DMS79 treated with DMSO at 0.1 percent for 48 hours (cell line): ENCODE measurements around the gene PAM16.

Experiments
- DNase-seq: peaks from one replicate; lab custom pipeline; 2025; lab: John Stamatoyannopoulos, UW

Gene PAM16

DNA sequence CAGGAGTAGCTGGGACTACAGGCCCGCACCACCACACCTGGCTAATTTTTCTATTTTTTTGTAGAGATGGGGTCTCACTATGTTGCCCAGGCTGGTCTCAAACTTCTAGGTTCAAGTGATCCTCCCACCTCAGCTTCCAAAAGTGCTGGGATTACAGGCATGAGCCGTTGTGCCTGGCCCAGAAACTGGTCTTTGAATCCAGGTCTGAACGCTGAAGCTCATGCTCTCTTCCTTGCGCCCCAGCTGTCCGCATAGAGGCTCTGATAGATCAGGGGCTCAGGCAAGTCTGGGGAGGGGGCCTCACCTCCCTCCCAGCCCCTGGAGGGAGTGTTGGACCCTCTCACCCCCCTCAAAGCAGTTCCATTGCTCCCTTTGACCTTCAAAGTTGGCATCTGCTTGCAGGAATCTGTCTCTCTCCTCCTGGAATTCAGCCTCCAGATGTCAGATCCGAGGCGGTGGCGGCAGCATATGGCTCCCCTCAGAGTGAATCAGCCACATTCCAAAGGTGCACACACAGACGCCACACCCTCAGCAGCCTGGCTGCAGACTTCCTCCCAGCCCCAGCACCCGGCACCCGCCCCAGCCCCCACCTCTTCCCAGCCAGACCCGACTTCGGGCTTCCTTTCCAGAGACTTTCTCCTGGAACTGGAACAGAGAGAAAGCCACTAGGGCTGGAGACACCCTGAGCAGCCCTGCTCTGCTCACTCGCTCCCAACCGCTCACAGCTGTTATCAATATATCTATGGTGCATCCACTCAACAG lies 52.2 kb downstream of the PAM16 start:
- DNase-seq = no peak

DNA sequence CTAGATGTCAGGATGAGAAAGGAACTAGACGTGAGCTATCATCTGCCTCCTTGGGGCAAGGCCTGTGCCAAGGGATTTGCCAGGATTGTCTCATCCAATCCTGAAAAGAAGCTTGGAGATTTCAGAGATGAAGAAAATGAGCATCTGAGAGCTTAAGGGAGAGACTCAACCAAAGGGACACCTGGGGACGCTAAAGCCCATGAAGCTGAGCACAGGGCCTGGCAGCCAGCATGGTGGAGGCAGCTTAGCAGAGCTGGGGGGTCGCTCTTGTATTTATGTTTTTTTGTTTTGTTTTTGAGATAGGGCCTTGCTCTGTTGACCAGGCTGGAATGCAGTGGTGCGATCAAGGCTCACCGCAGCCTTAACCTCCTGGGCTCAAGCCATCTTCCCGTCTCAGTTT lies 53.6 kb downstream of the PAM16 start:
- DNase-seq = no peak

DNA sequence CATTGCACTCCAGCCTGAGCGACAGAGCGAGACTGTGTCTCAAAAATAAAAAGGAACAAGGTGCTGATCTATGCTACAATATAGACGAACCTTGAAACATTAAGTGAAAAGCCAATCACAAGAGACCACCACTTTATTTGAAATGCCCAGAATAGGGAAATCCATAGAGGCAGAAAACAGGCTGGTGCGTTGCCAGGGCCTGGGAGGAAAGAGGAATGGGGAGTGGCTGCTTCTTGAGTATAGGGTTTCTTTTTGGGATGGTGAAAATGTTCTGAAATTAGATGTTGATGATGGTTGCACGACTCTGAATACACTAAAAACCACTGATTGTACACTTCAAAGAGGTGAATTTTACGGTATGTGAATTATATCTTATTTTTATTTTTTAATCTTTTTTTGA lies 55.5 kb downstream of the PAM16 start:
- no peak for DNase-seq

DNA sequence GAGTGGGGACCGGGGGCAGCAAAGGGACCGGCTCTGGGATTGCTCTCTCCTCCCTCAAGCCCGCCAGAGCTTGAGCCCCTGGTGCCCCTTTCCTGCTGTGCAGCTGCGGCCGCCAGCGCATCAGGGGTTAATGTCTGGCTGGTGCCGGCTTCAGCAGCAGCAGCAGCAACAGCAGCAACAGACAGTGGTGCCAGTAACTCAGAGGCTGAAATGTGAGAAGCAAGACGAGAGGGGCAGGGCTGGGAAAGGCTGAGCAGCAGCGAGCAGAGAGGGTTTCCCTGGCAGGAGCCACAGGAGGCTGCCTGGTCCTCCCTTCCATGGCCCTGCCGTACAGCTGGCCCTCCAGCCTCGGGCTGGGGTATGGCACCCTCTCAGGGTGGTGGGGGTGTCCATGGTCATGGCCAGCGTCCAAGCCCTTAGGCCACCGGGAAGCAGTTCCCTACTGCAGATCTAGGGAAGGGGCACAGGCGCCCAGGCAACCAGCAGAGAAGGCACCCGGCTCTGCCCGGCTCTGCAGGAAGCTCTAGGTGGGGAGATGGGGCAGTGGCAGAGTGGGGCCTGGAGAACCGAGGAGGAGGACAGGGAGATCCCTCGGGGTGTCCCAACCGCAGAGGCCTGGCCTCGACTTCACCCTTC lies 57.2 kb downstream of the PAM16 start:
- DNase-seq = peak; percentile 88

DNA sequence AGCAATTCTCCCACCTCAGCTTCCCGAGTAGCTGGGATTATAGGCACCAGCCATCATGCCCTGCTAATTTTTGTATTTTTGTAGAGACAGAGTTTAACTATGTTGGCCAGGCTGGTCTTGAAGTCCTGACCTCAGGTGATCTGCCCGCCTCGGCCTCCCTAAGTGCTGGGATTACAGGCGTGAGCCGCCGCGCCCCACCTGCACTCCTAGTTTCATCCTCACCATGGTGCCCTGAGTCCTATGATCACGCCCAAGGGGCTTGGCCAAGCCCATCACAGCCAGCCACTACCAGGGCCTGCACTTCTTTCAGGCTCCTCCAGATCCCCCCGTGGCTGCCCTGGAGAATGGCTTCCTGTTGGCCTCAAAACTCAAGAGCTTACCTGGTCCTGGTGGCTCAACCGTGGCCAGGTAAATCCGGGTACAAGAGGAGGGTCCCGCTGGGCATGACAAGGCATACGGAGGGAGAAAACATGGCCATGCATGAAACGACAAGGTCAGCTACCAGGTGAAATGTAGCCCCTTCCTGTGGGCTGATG lies 57.9 kb downstream of the PAM16 start:
- DNase-seq = no peak

DNA sequence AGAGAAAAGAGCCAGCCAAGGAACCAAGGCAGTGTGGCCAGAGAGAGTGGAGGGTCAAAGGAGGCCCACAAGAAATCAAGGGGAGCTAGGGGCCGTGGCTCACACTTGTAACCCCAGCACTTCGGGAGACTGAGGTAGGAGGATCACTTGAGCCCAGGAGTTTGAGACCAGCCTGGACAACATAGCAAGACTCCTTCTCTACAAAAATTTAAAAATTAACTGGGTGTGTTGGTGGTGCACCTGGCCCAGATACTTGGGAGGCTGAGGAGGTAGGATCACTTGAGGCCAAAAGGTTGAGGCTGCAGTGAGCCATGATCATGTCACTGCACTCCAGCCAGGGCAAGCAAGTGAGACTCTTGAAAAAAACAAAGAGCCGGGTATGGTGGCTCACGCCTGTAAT lies 59.4 kb downstream of the PAM16 start:
- DNase-seq = no peak
